Sigmoid colon (tissue), 4 donors: ENCODE data around the gene GNL1.
"Not testable (repeated sequence)": the region's sequence is repeated elsewhere in the genome, so short reads cannot be mapped to it uniquely, and the experiment has no call there.

ENCODE experiments used
- CTCF ChIP-seq, 4 experiments: fragments of 450-650 bp in 3 of 4; fragments of 200-600 bp in 1 of 4; IDR thresholded peaks; one replicate each; pipeline ENCODE4 v1.5.1; 2016 to 2019; ENCODE audit warnings: antibody characterized with exemption in 4 of 4, mild to moderate bottlenecking in 3 of 4, moderate library complexity in 2 of 4
- EP300 ChIP-seq, 4 donors: sonication (generic); formaldehyde crosslinking; IDR thresholded peaks; one replicate each; pipeline ENCODE4 v1.6.1; 2017; ENCODE audit warnings: antibody characterized with exemption in 4 of 4
- POLR2A ChIP-seq, 2 donors: fragments of 450-650 bp; IDR thresholded peaks; one replicate each; pipeline ENCODE4 v1.6.1; 2016; ENCODE audit warnings: antibody characterized with exemption in 2 of 2, mild to moderate bottlenecking in 2 of 2, moderate library complexity in 2 of 2

DNA sequence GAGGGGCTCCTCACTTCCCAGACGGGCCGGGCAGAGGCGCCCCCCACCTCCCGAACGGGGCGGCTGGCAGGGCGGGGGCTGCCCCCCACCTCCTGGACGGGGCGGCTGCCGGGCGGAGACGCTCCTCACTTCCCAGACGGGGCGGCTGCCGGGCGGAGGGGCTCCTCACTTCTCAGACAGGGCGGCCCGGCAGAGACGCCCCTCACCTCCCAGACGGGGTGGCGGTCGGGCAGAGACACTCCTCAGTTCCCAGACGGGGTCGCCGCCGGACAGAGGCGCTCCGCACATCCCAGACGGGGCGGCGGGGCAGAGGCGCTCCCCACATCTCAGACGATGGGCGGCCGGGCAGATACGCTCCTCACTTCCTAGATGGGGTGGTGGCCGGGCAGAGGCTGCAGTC is 57.6 kb downstream of the GNL1 start:
- not testable (repeated sequence) for TF ChIP-seq POLR2A, CTCF, EP300 (IDR thresholded peaks at IDR 0.05)
